CD14-positive monocyte (primary cell): ENCODE measurements around the gene SYNE3. TPM values are rescaled to one million over a fixed set of nuclear protein-coding genes. Genes with fewer than 3 reads are reported as not detected.

ENCODE experiments used
- DNase-seq, 3 donors: peaks; one replicate each; pipeline ENCODE4 v3.0.0-alpha.2; 2011 to 2022
- H2AFZ ChIP-seq: 2 replicates; pipeline ENCODE4 v1.6.0; 2012; ENCODE audit warnings: mild to moderate bottlenecking, low read depth, low read length, inconsistent platforms; ENCODE audit not compliant: insufficient read depth, poor library complexity, severe bottlenecking
- H3K27ac ChIP-seq, 2 donors: 1 replicate in 1 of 2; 2 replicates in 1 of 2; pipeline ENCODE4 v1.5.1; 2012 to 2013; ENCODE audit warnings: low read length in 2 of 2, control low read depth in 1 of 2, inconsistent platforms in 1 of 2, low read depth in 1 of 2, mild to moderate bottlenecking in 1 of 2
- H3K27me3 ChIP-seq, 2 donors: one replicate each; pipeline versions ENCODE4 v1.6.0 to v1.6.1; 2011 to 2013; ENCODE audit warnings: low read length in 2 of 2; ENCODE audit not compliant: control insufficient read depth in 2 of 2, insufficient read depth in 2 of 2
- H3K36me3 ChIP-seq, 2 donors: replicated peaks in 1 of 2; 1 replicate in 1 of 2; 2 replicates in 1 of 2; pipeline versions ENCODE4 v1.5.1 to v1.6.1; 2012 to 2013; ENCODE audit warnings: low read length in 2 of 2, control low read depth in 1 of 2, inconsistent platforms in 1 of 2, mild to moderate bottlenecking in 1 of 2; ENCODE audit not compliant: insufficient read depth in 2 of 2, control insufficient read depth in 1 of 2
- H3K4me1 ChIP-seq, 2 donors: 1 replicate in 1 of 2; 2 replicates in 1 of 2; pipeline versions ENCODE4 v1.5.1 to v1.6.1; 2012 to 2013; ENCODE audit warnings: low read length in 2 of 2, control low read depth in 1 of 2, inconsistent platforms in 1 of 2, mild to moderate bottlenecking in 1 of 2, moderate library complexity in 1 of 2; ENCODE audit not compliant: insufficient read depth in 2 of 2, control insufficient read depth in 1 of 2
- H3K4me2 ChIP-seq: replicated peaks from 2 replicates; pipeline ENCODE3; 2012; ENCODE audit warnings: low read length, moderate library complexity, mild to moderate bottlenecking; ENCODE audit not compliant: poor library complexity, severe bottlenecking; ENCODE audit errors: extremely low read depth
- H3K4me3 ChIP-seq, 3 experiments: fragments of 200-600 bp in 1 of 3; sonication (generic) in 1 of 3; replicated peaks in 1 of 3; 1 replicate in 2 of 3; 2 replicates in 1 of 3; pipeline ENCODE4 v1.5.1; 2011 to 2013; ENCODE audit warnings: low read length in 3 of 3, mild to moderate bottlenecking in 3 of 3, control low read depth in 2 of 3, low read depth in 2 of 3, inconsistent platforms in 1 of 3, moderate library complexity in 1 of 3
- H3K79me2 ChIP-seq: 2 replicates; pipeline ENCODE4 v1.6.0; 2012; ENCODE audit warnings: mild to moderate bottlenecking, control low read depth, inconsistent platforms, low read length, moderate library complexity; ENCODE audit not compliant: insufficient read depth
- H3K9ac ChIP-seq: 2 replicates; pipeline ENCODE4 v1.6.0; 2017; ENCODE audit warnings: low read length, mild to moderate bottlenecking; ENCODE audit not compliant: insufficient read depth, poor library complexity, severe bottlenecking
- H3K9me3 ChIP-seq, 2 donors: replicated peaks in 1 of 2; 1 replicate in 1 of 2; 2 replicates in 1 of 2; pipeline versions ENCODE4 v1.5.1 to v1.6.1; 2012 to 2013; ENCODE audit warnings: low read length in 2 of 2, control low read depth in 1 of 2; ENCODE audit not compliant: control insufficient read depth in 1 of 2, insufficient read depth in 1 of 2
- H4K20me1 ChIP-seq: 2 replicates; pipeline ENCODE4 v1.6.0; 2012; ENCODE audit warnings: mild to moderate bottlenecking, low read length, control low read depth, moderate library complexity; ENCODE audit not compliant: insufficient read depth
- H3K27ac Mint-ChIP-seq, 7 donors: one replicate each; pipeline ENCODE4 v1.8.0; 2020; ENCODE audit warnings: mild to moderate bottlenecking in 7 of 7, mixed read lengths in 7 of 7, moderate library complexity in 6 of 7, inconsistent platforms in 2 of 7
- H3K27me3 Mint-ChIP-seq, 3 donors: one replicate each; pipeline ENCODE4 v1.8.0; 2021 to 2022; ENCODE audit warnings: low read depth in 3 of 3, mild to moderate bottlenecking in 3 of 3, mixed read lengths in 3 of 3, moderate library complexity in 3 of 3, inconsistent platforms in 1 of 3
- H3K36me3 Mint-ChIP-seq, 2 donors: one replicate each; pipeline ENCODE4 v1.8.0; 2020; ENCODE audit warnings: mixed read lengths in 2 of 2, inconsistent platforms in 1 of 2, mild to moderate bottlenecking in 1 of 2
- H3K4me1 Mint-ChIP-seq: one replicate; pipeline ENCODE4 v1.8.0; 2020; ENCODE audit warnings: mild to moderate bottlenecking, mixed read lengths
- H3K4me3 Mint-ChIP-seq, 2 donors: one replicate each; pipeline ENCODE4 v1.8.0; 2020; ENCODE audit warnings: mild to moderate bottlenecking in 2 of 2, mixed read lengths in 2 of 2, moderate library complexity in 1 of 2
- H3K9me3 Mint-ChIP-seq, 7 donors: one replicate each; pipeline ENCODE4 v1.8.0; 2020 to 2022; ENCODE audit warnings: mixed read lengths in 7 of 7, mild to moderate bottlenecking in 6 of 7, moderate library complexity in 6 of 7, inconsistent platforms in 2 of 7
- CTCF ChIP-seq: fragments of 200-600 bp; IDR thresholded peaks from one replicate; pipeline ENCODE4 v1.8.0; 2022; ENCODE audit warnings: antibody characterized with exemption, mild to moderate bottlenecking
- WGBS: methylation state at CpG from one replicate; pipeline ENCODE4 v1.1.5; 2013; ENCODE audit warnings: missing lambda C conversion rate; ENCODE audit not compliant: insufficient coverage; 5-methylcytosine and 5-hydroxymethylcytosine counted together
- intact Hi-C, 2 donors: fragments of 100-400 bp; cut with micrococcal nuclease; formaldehyde crosslinking; loops; one replicate each; pipeline versions ENCODE4 v1.15.0 to v1.15.1; 2023
- polyA plus RNA-seq, 3 donors: library from polyadenylated mRNA; depleted of rRNA in 1 of 3; unstranded in 2 of 3; stranded (reverse) in 1 of 3; fragments of 300-500 nt in 2 of 3; fragments of >200 nt in 1 of 3; fragmentation: Illumina TruSeq in 2 of 3; gene quantifications; 1 replicate in 2 of 3; 2 replicates in 1 of 3; pipeline ENCODE4 v1.2.3, GENCODE V29; 2012 to 2021

Gene SYNE3
- polyA plus RNA-seq, 3 donors = 2.6 to 26.1 (median 3.5) TPM

- Histone ChIP-seq H3K27ac (no peak overlapping the region), H3K4me3 (no peak overlapping the region), H3K79me2 (peaks cover 52% of the 10 kb centered on the region), H3K9me3 (no peaks in the 10 kb centered on the region), H3K9ac (no peak overlapping the region), H2AFZ (no peak overlapping the region), H3K27me3 (no peaks in the 10 kb centered on the region), H4K20me1 (peaks cover 94% of the 10 kb centered on the region), H3K4me1 (no peaks in the 10 kb centered on the region), H3K4me2 (no peak overlapping the region), H3K36me3 (peaks cover 92 to 99% of the 10 kb centered on the region in 2 donors)
- WGBS = 100% methylated on average over 2 of the region's 2 CpGs
- Mint-ChIP-seq H3K4me3 (no peak overlapping the region), H3K27ac (peak overlapping the region in 4 of 7 donors; percentile 18 to 73 (median 56)), H3K36me3 (peaks cover 84 to 96% of the 10 kb centered on the region in 2 donors), H3K9me3 (no peaks in the 10 kb centered on the region), H3K4me1 (peaks cover 4% of the 10 kb centered on the region), H3K27me3 (no peaks in the 10 kb centered on the region)
- no peak for DNase-seq
- intact Hi-C loops = no loop called here
- no peak for TF ChIP-seq CTCF
Measured at GRCh38 chr14:95471016-95471415, 45.4 kb downstream of the SYNE3 start.

DNA sequence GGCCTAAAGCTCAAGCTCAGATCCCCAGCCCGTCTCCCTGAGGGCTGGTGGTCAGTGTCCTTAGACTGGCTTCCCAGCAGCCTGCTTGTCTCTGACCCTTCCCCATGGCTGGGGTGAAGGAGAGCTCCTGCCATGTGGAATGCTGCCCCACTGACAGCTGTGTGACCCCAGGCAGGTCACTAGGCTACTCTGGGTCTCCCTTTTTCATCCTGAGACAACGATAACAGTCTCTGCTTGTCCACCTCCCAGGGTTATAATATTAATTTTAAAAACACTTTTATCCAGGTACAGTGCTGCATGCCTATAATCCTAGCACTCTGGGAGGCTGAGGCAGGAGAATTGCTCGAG is 47.3 kb downstream of the SYNE3 start:
- Mint-ChIP-seq H3K9me3 (no peaks in the 10 kb centered on the region), H3K4me1 (peaks cover 4% of the 10 kb centered on the region), H3K4me3 (no peak overlapping the region), H3K27me3 (no peaks in the 10 kb centered on the region), H3K36me3 (peaks cover 88 to 96% of the 10 kb centered on the region in 2 donors), H3K27ac (peak overlapping the region in 1 of 7 donors; percentile 62)
- H3K27ac ChIP-seq = peak overlapping the region in 1 of 2 donors; percentile 1
- H3K4me3 ChIP-seq = no peak overlapping the region
- intact Hi-C loops = no loop called here
- peaks cover 94% of the 10 kb centered on the region for H4K20me1 ChIP-seq
- H3K4me2 ChIP-seq = no peak overlapping the region
- no peak overlapping the region for H2AFZ ChIP-seq
- H3K4me1 ChIP-seq = no peaks in the 10 kb centered on the region
- H3K9ac ChIP-seq = no peak overlapping the region
- no peaks in the 10 kb centered on the region for H3K9me3 ChIP-seq
- TF ChIP-seq CTCF = no peak
- H3K36me3 ChIP-seq = peaks cover 91 to 99% of the 10 kb centered on the region in 2 donors
- no peak for DNase-seq
- H3K27me3 ChIP-seq = no peaks in the 10 kb centered on the region
- 100% methylated on average over 1 of the region's 3 CpGs for WGBS
- H3K79me2 ChIP-seq = peaks cover 43% of the 10 kb centered on the region
